HepG2 (cell line): Measurements from ENCODE around the gene SUOX. TPM values are rescaled to one million over a fixed set of nuclear protein-coding genes. Genes with fewer than 3 reads are reported as not detected.

Experiments used
- ATAC-seq: fragments of 200-7000 bp; cut with Tn5 transposase; 3 replicates; pipeline ENCODE4 v1.9.1; 2020; ENCODE audit warnings: mild to moderate bottlenecking, moderate library complexity
- BruUV-seq: library from RNA; stranded (reverse); fragments of 400-500 nt; replicated peaks from 2 replicates; lab custom pipeline; 2021; lab: Mats Ljungman, UMichigan
- CTCF ChIA-PET: fragments of 300-600 bp; formaldehyde crosslinking; extraction: SDS; loops from one replicate; lab custom pipeline; 2021; ENCODE audit warnings: low total read pairs, inconsistent platforms, low intra/inter-chr PET ratio; lab: Yijun Ruan, JAX
- POLR2A ChIA-PET: fragments of 350-600 bp; sonication (Branson Sonifier 250); formaldehyde crosslinking; loops from one replicate; lab custom pipeline; 2020; ENCODE audit warnings: antibody characterized with exemption, inconsistent platforms; lab: Yijun Ruan, JAX
- DNase-seq: peaks from one replicate; pipeline ENCODE4 v3.0.0-alpha.2; 2015; ENCODE audit warnings: low spot score
- FAIRE-seq: peaks from 3 replicates; lab custom pipeline; 2011; peaks lifted over from hg19 to GRCh38; lab: Jason Lieb, UNC
- H2AFZ ChIP-seq: one replicate; pipeline ENCODE4 v1.6.1; 2011; ENCODE audit warnings: low read length, inconsistent platforms
- H3K27ac ChIP-seq: fragments of 300-600 bp; 3 replicates; pipeline ENCODE4 v1.8.0; 2011; ENCODE audit warnings: mixed run types, mild to moderate bottlenecking, mixed read lengths, low read length, inconsistent platforms; ENCODE audit not compliant: insufficient read depth; ENCODE audit errors: extremely low read length
- H3K27me3 ChIP-seq, 2 experiments: fragments of 200-600 bp in 1 of 2; 2 replicates in 1 of 2; 3 replicates in 1 of 2; pipeline versions ENCODE4 v1.6.0 to v1.8.0; 2011; ENCODE audit warnings: low read length in 2 of 2, mild to moderate bottlenecking in 2 of 2, moderate library complexity in 2 of 2, inconsistent platforms in 1 of 2; ENCODE audit not compliant: insufficient read depth in 2 of 2, control insufficient read depth in 1 of 2
- H3K36me3 ChIP-seq, 2 experiments: fragments of 200-600 bp in 1 of 2; replicated peaks in 1 of 2; 2 replicates in 1 of 2; 3 replicates in 1 of 2; pipeline versions ENCODE4 v1.5.1 to v1.8.0; 2011; ENCODE audit warnings: low read length in 2 of 2, inconsistent platforms in 1 of 2; ENCODE audit not compliant: insufficient read depth in 2 of 2, control insufficient read depth in 1 of 2
- H3K4me1 ChIP-seq: 2 replicates; pipeline ENCODE4 v1.5.1; 2012; ENCODE audit warnings: low read length, inconsistent platforms; ENCODE audit not compliant: insufficient read depth
- H3K4me2 ChIP-seq: 2 replicates; pipeline ENCODE4 v1.6.0; 2011; ENCODE audit warnings: low read depth, low read length, inconsistent platforms
- H3K4me3 ChIP-seq, 3 experiments: fragments of 200-600 bp in 1 of 3; sonication (generic), shearing (Covaris generic) in 1 of 3; replicated peaks in 1 of 3; 2 replicates each; pipeline ENCODE4 v1.5.1; 2011 to 2016; ENCODE audit warnings: low read length in 3 of 3, inconsistent platforms in 2 of 3, low read depth in 2 of 3, mild to moderate bottlenecking in 2 of 3, control low read depth in 1 of 3, mixed read lengths in 1 of 3; ENCODE audit not compliant: insufficient read depth in 1 of 3
- H3K79me2 ChIP-seq: one replicate; pipeline ENCODE4 v1.6.1; 2011; ENCODE audit warnings: low read length, inconsistent platforms; ENCODE audit not compliant: insufficient read depth
- H3K9ac ChIP-seq: 2 replicates; pipeline ENCODE4 v1.6.0; 2011; ENCODE audit warnings: mild to moderate bottlenecking, low read depth, low read length, inconsistent platforms; ENCODE audit not compliant: insufficient read depth
- H3K9me3 ChIP-seq: 2 replicates; pipeline ENCODE4 v1.5.1; 2012; ENCODE audit warnings: mild to moderate bottlenecking, low read length
- H4K20me1 ChIP-seq: 2 replicates; pipeline ENCODE4 v1.6.0; 2011; ENCODE audit warnings: inconsistent platforms, mild to moderate bottlenecking, low read length, moderate library complexity; ENCODE audit not compliant: insufficient read depth
- ATAD3A ChIP-seq: sonication (generic); formaldehyde crosslinking; IDR thresholded peaks from 2 replicates; pipeline ENCODE4 v1.4.0; 2020; ENCODE audit warnings: missing genetic modification reagents
- ATF1 ChIP-seq: IDR thresholded peaks from 2 replicates; pipeline ENCODE4 v1.6.1; 2016; ENCODE audit warnings: mild to moderate bottlenecking, control low read depth
- GATAD2A ChIP-seq: IDR thresholded peaks from 2 replicates; pipeline ENCODE4 v1.6.1; 2016
- NR2F6 ChIP-seq, 2 experiments: IDR thresholded peaks; 2 replicates each; pipeline ENCODE4 v1.6.1; 2016; ENCODE audit warnings: antibody characterized with exemption in 1 of 2, mild to moderate bottlenecking in 1 of 2
- SATB2 ChIP-seq: sonication (generic); formaldehyde crosslinking; IDR thresholded peaks from 2 replicates; pipeline ENCODE4 v1.5.0; 2020; ENCODE audit warnings: missing genetic modification reagents
- SSRP1 ChIP-seq: IDR thresholded peaks from 2 replicates; pipeline ENCODE4 v1.6.1; 2016; ENCODE audit warnings: control low read depth
- ZNF33B ChIP-seq: sonication (generic); formaldehyde crosslinking; IDR thresholded peaks from 2 replicates; pipeline ENCODE4 v1.5.1; 2020; ENCODE audit warnings: mild to moderate bottlenecking, missing genetic modification reagents
- ZNF44 ChIP-seq: sonication (generic); formaldehyde crosslinking; IDR thresholded peaks from 2 replicates; pipeline ENCODE4 v1.5.1; 2020; ENCODE audit warnings: mild to moderate bottlenecking, missing genetic modification reagents
- ZNF543 ChIP-seq: sonication (generic); formaldehyde crosslinking; IDR thresholded peaks from 2 replicates; pipeline ENCODE4 v1.4.0; 2020; ENCODE audit warnings: mild to moderate bottlenecking, missing genetic modification reagents
- ZNF737 ChIP-seq: sonication (generic); formaldehyde crosslinking; IDR thresholded peaks from 2 replicates; pipeline ENCODE4 v1.5.0; 2020; ENCODE audit warnings: missing genetic modification reagents, mild to moderate bottlenecking, borderline replicate concordance
- whole genome bisulfite sequencing: methylation state at CpG from one replicate; pipeline ENCODE4 v1.1.6; 2017; ENCODE audit warnings: low lambda C conversion rate; 5-methylcytosine and 5-hydroxymethylcytosine counted together
- in situ Hi-C: cut with HindIII; loops from 2 replicates; pipeline ENCODE4 v1.10.0; 2017; ENCODE audit warnings: low pct_unique_long_range_greater_than_20kb; ENCODE audit not compliant: extremely low pct_ligation_motif_present
- intact Hi-C: fragments of 100-400 bp; cut with micrococcal nuclease; formaldehyde crosslinking; loops from one replicate; pipeline ENCODE4 v1.10.0; 2022; ENCODE audit not compliant: unreplicated experiment
- polyA plus RNA-seq, 8 experiments: library from polyadenylated mRNA; depleted of rRNA in 3 of 8; stranded (reverse) in 7 of 8; unstranded in 1 of 8; fragments of >200 nt; fragmentation: Illumina TruSeq in 4 of 8; extraction: Trizol in 4 of 8; gene quantifications; 2 replicates each; pipeline versions ENCODE4 v1.2.1 to v1.2.3, GENCODE V29; 2011 to 2016; ENCODE audit warnings: low read depth in 4 of 8, missing spikeins in 1 of 8, mixed read lengths in 1 of 8; ENCODE audit not compliant: insufficient read depth in 1 of 8
- total RNA-seq, 5 experiments: library from RNA; depleted of rRNA; stranded (reverse); fragments of >200 nt; fragmentation: Illumina TruSeq; extraction: Trizol; gene quantifications; 2 replicates each; pipeline ENCODE4 v1.2.3, GENCODE V29; 2016; ENCODE audit warnings: low read depth in 1 of 5
- TF ChIP-seq, protein P1 (sequence below): IDR thresholded peaks from 2 replicates; pipeline ENCODE4 v1.4.0; 2020; ENCODE audit warnings: mild to moderate bottlenecking, missing genetic modification reagents
- TF ChIP-seq, protein P2 (sequence below), 2 experiments: sonication (generic) in 1 of 2; formaldehyde crosslinking in 1 of 2; IDR thresholded peaks; 2 replicates each; pipeline versions ENCODE4 v1.6.1 to v1.9.0; 2014 to 2022; ENCODE audit warnings: antibody characterized with exemption in 1 of 2, borderline replicate concordance in 1 of 2, inconsistent platforms in 1 of 2, low read depth in 1 of 2, missing genetic modification reagents in 1 of 2

The SUOX gene
- total and polyA plus RNA-seq, 2 of the 13 experiments (the other 11 are each of a cell fraction or from before 2014, with no cell fraction given), result 23.9 to 25.9 TPM

DNA sequence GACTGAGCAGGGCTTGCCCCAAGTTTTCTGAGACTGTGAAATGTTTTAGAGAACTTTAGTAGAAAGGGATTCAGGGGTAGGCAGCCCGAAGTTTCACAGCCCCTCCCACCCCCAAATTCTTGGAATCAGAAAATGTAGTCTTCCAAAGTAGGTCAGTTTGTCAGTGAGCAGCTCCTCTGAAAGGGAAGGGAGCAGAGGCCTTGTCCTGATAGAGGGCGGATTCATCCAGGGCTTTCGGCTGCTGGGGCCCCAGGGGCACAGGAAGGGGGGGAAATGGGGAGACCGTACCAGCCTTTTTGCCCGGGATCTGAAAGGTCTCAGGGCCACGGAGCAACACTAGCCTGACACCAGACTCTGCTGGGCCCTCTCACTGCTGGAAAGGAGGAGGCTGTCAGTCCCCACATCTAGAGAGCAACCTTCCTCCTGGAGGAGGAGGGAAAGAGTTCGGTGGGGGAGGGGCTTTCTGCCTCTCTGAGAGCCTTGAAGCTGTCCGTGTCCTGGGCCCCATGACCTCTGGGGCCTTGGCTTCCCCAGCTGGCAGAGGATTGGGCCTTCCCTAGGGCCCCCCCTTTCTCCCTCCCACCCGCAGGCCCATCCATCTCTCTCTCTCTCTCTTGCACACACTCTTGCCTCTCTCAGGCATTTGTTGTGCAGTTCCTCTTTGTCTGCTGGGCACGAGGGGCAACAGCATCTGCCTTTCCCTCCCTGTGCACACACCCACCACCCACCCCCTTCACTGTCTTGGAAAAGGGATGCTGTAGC, 23.5 kb downstream of the SUOX start, which contains the start of gene IKZF4:
Gene IKZF4, plus strand, starts transcription at position 621 of the 762 bp plus-strand sequence. CDS start 451 bp downstream, outside the sequence.
- DNase-seq, result no peak
- peak; percentile 67 for ATAC-seq
- no TSS peak for BruUV-seq
- Histone ChIP-seq H4K20me1 (no peaks in the 10 kb centered on the region), H3K36me3 (no peaks in the 10 kb centered on the region; a peak in 1 of 5 replicates), H3K79me2 (no peaks in the 10 kb centered on the region), H3K9ac (peak within 1 kb of the TSS; percentile 44), H3K4me2 (peak within 1 kb of the TSS; percentile 70), H2AFZ (no peak within 1 kb of the TSS), H3K27me3 (no peaks in the 10 kb centered on the region), H3K9me3 (no peaks in the 10 kb centered on the region), H3K4me1 (peaks cover 40% of the 10 kb centered on the region), H3K4me3 (peak within 1 kb of the TSS; percentile 34 to 56 (median 34); a peak in 5 of 6 replicates), H3K27ac (peak within 1 kb of the TSS; percentile 47)
- intact Hi-C loops, result no loop called here
- 19% methylated on average over 10 of the region's 10 CpGs for WGBS
- ChIA-PET POLR2A (interaction anchor here (0.7 to 4.2 kb wide), 7 partner anchors 9 to 201 kb away, joined by 3 to 27 read pairs (median 6); partner anchors contain the start of genes RAB5B, RNF41 and SUOX), CTCF (no interaction called here)
- FAIRE-seq, result no peak
- in situ Hi-C loops, result no loop called here
- TF ChIP-seq ZNF737 (CRISPR knock-in tag), result no peak
- no peak for TF ChIP-seq ATAD3A
- no peak for TF ChIP-seq SATB2 (CRISPR knock-in tag)
- TF ChIP-seq ZNF44 (CRISPR knock-in tag), result no peak
- TF ChIP-seq ZNF543 (CRISPR knock-in tag), result no peak
- TF ChIP-seq, protein P1, sequence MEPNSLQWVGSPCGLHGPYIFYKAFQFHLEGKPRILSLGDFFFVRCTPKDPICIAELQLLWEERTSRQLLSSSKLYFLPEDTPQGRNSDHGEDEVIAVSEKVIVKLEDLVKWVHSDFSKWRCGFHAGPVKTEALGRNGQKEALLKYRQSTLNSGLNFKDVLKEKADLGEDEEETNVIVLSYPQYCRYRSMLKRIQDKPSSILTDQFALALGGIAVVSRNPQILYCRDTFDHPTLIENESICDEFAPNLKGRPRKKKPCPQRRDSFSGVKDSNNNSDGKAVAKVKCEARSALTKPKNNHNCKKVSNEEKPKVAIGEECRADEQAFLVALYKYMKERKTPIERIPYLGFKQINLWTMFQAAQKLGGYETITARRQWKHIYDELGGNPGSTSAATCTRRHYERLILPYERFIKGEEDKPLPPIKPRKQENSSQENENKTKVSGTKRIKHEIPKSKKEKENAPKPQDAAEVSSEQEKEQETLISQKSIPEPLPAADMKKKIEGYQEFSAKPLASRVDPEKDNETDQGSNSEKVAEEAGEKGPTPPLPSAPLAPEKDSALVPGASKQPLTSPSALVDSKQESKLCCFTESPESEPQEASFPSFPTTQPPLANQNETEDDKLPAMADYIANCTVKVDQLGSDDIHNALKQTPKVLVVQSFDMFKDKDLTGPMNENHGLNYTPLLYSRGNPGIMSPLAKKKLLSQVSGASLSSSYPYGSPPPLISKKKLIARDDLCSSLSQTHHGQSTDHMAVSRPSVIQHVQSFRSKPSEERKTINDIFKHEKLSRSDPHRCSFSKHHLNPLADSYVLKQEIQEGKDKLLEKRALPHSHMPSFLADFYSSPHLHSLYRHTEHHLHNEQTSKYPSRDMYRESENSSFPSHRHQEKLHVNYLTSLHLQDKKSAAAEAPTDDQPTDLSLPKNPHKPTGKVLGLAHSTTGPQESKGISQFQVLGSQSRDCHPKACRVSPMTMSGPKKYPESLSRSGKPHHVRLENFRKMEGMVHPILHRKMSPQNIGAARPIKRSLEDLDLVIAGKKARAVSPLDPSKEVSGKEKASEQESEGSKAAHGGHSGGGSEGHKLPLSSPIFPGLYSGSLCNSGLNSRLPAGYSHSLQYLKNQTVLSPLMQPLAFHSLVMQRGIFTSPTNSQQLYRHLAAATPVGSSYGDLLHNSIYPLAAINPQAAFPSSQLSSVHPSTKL, result no peak
- TF ChIP-seq, protein P2, sequence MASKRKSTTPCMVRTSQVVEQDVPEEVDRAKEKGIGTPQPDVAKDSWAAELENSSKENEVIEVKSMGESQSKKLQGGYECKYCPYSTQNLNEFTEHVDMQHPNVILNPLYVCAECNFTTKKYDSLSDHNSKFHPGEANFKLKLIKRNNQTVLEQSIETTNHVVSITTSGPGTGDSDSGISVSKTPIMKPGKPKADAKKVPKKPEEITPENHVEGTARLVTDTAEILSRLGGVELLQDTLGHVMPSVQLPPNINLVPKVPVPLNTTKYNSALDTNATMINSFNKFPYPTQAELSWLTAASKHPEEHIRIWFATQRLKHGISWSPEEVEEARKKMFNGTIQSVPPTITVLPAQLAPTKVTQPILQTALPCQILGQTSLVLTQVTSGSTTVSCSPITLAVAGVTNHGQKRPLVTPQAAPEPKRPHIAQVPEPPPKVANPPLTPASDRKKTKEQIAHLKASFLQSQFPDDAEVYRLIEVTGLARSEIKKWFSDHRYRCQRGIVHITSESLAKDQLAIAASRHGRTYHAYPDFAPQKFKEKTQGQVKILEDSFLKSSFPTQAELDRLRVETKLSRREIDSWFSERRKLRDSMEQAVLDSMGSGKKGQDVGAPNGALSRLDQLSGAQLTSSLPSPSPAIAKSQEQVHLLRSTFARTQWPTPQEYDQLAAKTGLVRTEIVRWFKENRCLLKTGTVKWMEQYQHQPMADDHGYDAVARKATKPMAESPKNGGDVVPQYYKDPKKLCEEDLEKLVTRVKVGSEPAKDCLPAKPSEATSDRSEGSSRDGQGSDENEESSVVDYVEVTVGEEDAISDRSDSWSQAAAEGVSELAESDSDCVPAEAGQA (IDR thresholded peaks at IDR 0.05; ENCODE audit: low read depth), result no peak
- TF ChIP-seq, protein P2 (CRISPR knock-in tag; IDR thresholded peaks at IDR 0.05; ENCODE audit: borderline replicate concordance), result no peak
- TF ChIP-seq ZNF33B (CRISPR knock-in tag), result no peak
- TF ChIP-seq GATAD2A (CRISPR knock-in tag), result 0 out of 2 replicates have a peak, but pooled peaks have one; percentile 17
- TF ChIP-seq NR2F6 (IDR thresholded peaks at IDR 0.05), result peak; percentile 86
- peak; percentile 62 for TF ChIP-seq NR2F6 (CRISPR knock-in tag; IDR thresholded peaks at IDR 0.05)
- TF ChIP-seq ATF1 (CRISPR knock-in tag), result no peak
- no peak for TF ChIP-seq SSRP1 (CRISPR knock-in tag)
